PC-9 (cell line): ENCODE measurements around the gene CFAP97D2.

Experiments
- EZH2 ChIP-seq: fragments of 200-600 bp; sonication (generic); IDR thresholded peaks from 2 replicates; pipeline ENCODE4 v1.8.0; 2017; ENCODE audit warnings: antibody characterized with exemption, low read depth
- TF ChIP-seq, protein P1 (sequence below): fragments of 200-600 bp; sonication (generic); conservative IDR thresholded peaks from 2 replicates; pipeline ENCODE4 v1.6.1; 2017; ENCODE audit warnings: mixed run types, antibody characterized with exemption, mild to moderate bottlenecking, moderate library complexity

DNA sequence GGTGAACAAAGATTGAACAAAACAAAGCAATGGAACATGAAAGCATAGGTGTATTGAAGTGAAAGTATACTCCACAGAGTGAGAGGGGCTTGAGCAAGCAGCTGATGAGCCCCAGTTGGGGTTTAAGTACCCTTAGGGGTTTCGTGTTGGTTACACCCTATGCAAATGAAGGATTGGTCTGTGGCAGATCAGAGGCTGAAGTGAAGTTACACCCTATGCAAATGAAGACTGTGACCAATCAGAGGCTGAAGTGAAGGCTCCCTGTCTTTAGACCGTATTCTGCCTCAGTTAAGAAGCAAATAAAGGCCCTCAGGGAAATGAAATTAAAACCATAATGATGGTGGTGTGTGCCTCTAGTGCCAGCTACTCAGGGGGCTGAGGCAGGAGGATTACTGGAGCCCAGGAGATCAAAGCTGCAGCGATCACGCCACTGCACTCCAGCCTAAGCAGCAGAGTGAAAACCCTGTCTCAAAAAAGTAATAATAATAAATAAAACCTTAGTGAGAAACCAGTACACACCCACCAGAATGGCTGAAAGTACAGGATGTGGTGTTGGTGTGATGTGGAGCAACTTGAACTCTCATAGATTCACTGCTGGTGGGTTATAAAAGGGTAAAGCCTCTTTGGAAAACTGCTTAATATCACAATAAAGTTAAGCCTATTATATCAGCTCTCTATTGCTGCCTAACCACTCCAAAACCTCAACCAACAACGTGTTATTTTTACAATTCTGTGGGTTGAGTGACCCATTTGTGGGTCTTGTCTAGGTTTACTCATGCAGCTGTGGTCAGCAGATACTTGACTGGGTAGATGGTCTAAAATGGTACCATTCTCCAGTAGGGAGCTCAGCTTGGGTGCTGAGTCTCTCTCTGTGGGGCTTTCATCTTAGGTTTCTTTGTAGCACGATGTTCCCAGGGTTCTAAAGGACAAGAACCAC, 89.6 kb downstream of the CFAP97D2 start:
- TF ChIP-seq, protein P1, sequence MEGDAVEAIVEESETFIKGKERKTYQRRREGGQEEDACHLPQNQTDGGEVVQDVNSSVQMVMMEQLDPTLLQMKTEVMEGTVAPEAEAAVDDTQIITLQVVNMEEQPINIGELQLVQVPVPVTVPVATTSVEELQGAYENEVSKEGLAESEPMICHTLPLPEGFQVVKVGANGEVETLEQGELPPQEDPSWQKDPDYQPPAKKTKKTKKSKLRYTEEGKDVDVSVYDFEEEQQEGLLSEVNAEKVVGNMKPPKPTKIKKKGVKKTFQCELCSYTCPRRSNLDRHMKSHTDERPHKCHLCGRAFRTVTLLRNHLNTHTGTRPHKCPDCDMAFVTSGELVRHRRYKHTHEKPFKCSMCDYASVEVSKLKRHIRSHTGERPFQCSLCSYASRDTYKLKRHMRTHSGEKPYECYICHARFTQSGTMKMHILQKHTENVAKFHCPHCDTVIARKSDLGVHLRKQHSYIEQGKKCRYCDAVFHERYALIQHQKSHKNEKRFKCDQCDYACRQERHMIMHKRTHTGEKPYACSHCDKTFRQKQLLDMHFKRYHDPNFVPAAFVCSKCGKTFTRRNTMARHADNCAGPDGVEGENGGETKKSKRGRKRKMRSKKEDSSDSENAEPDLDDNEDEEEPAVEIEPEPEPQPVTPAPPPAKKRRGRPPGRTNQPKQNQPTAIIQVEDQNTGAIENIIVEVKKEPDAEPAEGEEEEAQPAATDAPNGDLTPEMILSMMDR, result no peak
- TF ChIP-seq EZH2, result no peak
